Activated T-cell treated with anti-CD3 and anti-CD28 coated beads, Interleukin-2, amount 50 U/mL, for 4 hours (primary cell): ENCODE results near the gene UBASH3B. TPM values are rescaled to one million over a fixed set of nuclear protein-coding genes. Genes with fewer than 3 reads are reported as not detected.

Source experiments
- ATAC-seq, 2 donors: fragments of 200-7000 bp; cut with Tn5 transposase; one replicate each; pipeline ENCODE4 v1.10.0; 2021
- DNase-seq: peaks from one replicate; pipeline ENCODE4 v3.0.0-alpha.2; 2020
- H3K27me3 Mint-ChIP-seq: one replicate; pipeline ENCODE4 v1.8.0; 2021; ENCODE audit warnings: low read depth, mixed read lengths
- H3K36me3 Mint-ChIP-seq: one replicate; pipeline ENCODE4 v1.8.0; 2022; ENCODE audit warnings: mixed read lengths; ENCODE audit not compliant: insufficient read depth
- H3K4me1 Mint-ChIP-seq: one replicate; pipeline ENCODE4 v1.8.0; 2021; ENCODE audit warnings: low read depth, mixed read lengths
- H3K4me3 Mint-ChIP-seq: one replicate; pipeline ENCODE4 v1.8.0; 2021; ENCODE audit warnings: mild to moderate bottlenecking, moderate library complexity, mixed read lengths
- H3K9me3 Mint-ChIP-seq: one replicate; pipeline ENCODE4 v1.8.0; 2021; ENCODE audit warnings: mixed read lengths
- total RNA-seq, 3 donors: library from RNA; stranded (reverse); gene quantifications; one replicate each; pipeline ENCODE4 v1.2.1, GENCODE V29; 2021

Gene UBASH3B
- total RNA-seq, 3 donors from 2014 or later = 37.6 to 53.3 (median 39.9) TPM

- no peak for ATAC-seq
- H3K4me1 Mint-ChIP-seq = peaks cover 48% of the 10 kb centered on the region
- H3K4me3 Mint-ChIP-seq = no peak overlapping the region
- H3K9me3 Mint-ChIP-seq = no peaks in the 10 kb centered on the region
- H3K27me3 Mint-ChIP-seq = no peaks in the 10 kb centered on the region
- H3K36me3 Mint-ChIP-seq = peaks cover 3% of the 10 kb centered on the region
- DNase-seq = no peak
Observed at GRCh38 chr11:122678406-122678805, 22.9 kb downstream of the UBASH3B start.

GRCh38 chr11:122679466-122679865 lies 23.9 kb downstream of the UBASH3B start:
- Mint-ChIP-seq H3K36me3 (peaks cover 6% of the 10 kb centered on the region), H3K27me3 (no peaks in the 10 kb centered on the region), H3K4me1 (peaks cover 45% of the 10 kb centered on the region), H3K9me3 (no peaks in the 10 kb centered on the region), H3K4me3 (no peak overlapping the region)
- DNase-seq (no peak), ATAC-seq (no peak)

GRCh38 chr11:122681070-122681469 lies 25.5 kb downstream of the UBASH3B start:
- Mint-ChIP-seq H3K9me3 (no peaks in the 10 kb centered on the region), H3K4me1 (peaks cover 39% of the 10 kb centered on the region), H3K4me3 (no peak overlapping the region), H3K36me3 (peaks cover 6% of the 10 kb centered on the region), H3K27me3 (no peaks in the 10 kb centered on the region)
- ATAC-seq = no peak
- no peak for DNase-seq

DNA sequence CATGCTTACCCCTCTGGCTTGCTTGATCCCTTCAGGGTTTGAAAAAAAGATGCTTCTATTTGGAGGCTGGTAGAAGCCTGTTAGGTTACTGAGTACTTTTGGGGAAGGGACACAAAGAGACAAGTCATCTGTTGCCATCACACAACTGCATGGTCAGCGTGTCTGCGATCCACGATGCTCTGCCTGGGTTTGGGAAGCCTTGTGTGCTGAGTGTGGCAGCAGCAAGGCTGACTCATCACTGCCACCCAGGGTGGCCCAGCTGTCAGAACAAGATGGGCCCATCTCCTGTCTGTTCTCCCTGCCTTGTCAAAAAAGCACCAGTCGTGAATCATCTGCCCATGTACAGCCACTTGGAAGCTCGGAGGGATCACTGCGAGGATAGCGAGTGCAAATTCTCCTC lies 26.2 kb downstream of the UBASH3B start:
- DNase-seq (no peak), ATAC-seq (peak; percentile 48 to 62)
- Mint-ChIP-seq H3K36me3 (peaks cover 6% of the 10 kb centered on the region), H3K27me3 (no peaks in the 10 kb centered on the region), H3K4me1 (peaks cover 40% of the 10 kb centered on the region), H3K4me3 (no peak overlapping the region), H3K9me3 (no peaks in the 10 kb centered on the region)

GRCh38 chr11:122682464-122682863 lies 26.9 kb downstream of the UBASH3B start:
- no peak for DNase-seq

GRCh38 chr11:122685041-122685440 lies 29.5 kb downstream of the UBASH3B start:
- H3K9me3 Mint-ChIP-seq = no peaks in the 10 kb centered on the region
- DNase-seq (no peak), ATAC-seq (no peak)
- no peak overlapping the region for H3K4me3 Mint-ChIP-seq
- H3K36me3 Mint-ChIP-seq = peaks cover 6% of the 10 kb centered on the region
- no peaks in the 10 kb centered on the region for H3K27me3 Mint-ChIP-seq
- peaks cover 50% of the 10 kb centered on the region for H3K4me1 Mint-ChIP-seq

More at GRCh38 chr11:122682464-122682863, 26.9 kb downstream of the UBASH3B start:
- no peak for ATAC-seq
- H3K36me3 Mint-ChIP-seq = peaks cover 6% of the 10 kb centered on the region
- peaks cover 41% of the 10 kb centered on the region for H3K4me1 Mint-ChIP-seq
- no peaks in the 10 kb centered on the region for H3K27me3 Mint-ChIP-seq
- no peaks in the 10 kb centered on the region for H3K9me3 Mint-ChIP-seq
- H3K4me3 Mint-ChIP-seq = no peak overlapping the region

DNA sequence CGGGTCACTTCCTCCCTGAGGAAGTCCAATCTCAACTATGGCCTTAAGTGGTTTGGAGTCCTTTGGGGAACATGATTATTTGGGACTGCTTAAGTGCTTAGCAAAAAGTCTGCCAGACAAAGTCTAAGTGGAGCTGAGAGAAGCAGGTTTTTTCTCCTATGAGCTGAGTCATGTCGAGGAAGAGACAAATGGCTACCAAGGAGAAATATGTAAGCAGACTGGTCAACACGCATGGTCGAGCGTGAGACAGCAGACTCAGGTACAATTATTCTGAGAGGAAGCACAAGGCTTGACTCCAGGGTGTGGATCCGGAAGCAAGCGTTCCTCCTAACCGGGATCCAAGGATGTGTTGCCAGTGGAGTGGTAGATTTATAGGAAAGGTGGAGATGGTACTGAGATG lies 30.6 kb downstream of the UBASH3B start:
- Mint-ChIP-seq H3K36me3 (peaks cover 6% of the 10 kb centered on the region), H3K9me3 (no peaks in the 10 kb centered on the region), H3K27me3 (no peaks in the 10 kb centered on the region), H3K4me3 (no peak overlapping the region), H3K4me1 (peaks cover 57% of the 10 kb centered on the region)
- DNase-seq = no peak
- no peak for ATAC-seq

- H3K27me3 Mint-ChIP-seq = no peaks in the 10 kb centered on the region
- H3K4me3 Mint-ChIP-seq = peak overlapping the region; percentile 71
- H3K9me3 Mint-ChIP-seq = no peaks in the 10 kb centered on the region
- ATAC-seq = peak; percentile 33 to 39
- DNase-seq = no peak
- peaks cover 1% of the 10 kb centered on the region for H3K36me3 Mint-ChIP-seq
- peaks cover 75% of the 10 kb centered on the region for H3K4me1 Mint-ChIP-seq
Observed at GRCh38 chr11:122690384-122690783, 34.9 kb downstream of the UBASH3B start.

DNA sequence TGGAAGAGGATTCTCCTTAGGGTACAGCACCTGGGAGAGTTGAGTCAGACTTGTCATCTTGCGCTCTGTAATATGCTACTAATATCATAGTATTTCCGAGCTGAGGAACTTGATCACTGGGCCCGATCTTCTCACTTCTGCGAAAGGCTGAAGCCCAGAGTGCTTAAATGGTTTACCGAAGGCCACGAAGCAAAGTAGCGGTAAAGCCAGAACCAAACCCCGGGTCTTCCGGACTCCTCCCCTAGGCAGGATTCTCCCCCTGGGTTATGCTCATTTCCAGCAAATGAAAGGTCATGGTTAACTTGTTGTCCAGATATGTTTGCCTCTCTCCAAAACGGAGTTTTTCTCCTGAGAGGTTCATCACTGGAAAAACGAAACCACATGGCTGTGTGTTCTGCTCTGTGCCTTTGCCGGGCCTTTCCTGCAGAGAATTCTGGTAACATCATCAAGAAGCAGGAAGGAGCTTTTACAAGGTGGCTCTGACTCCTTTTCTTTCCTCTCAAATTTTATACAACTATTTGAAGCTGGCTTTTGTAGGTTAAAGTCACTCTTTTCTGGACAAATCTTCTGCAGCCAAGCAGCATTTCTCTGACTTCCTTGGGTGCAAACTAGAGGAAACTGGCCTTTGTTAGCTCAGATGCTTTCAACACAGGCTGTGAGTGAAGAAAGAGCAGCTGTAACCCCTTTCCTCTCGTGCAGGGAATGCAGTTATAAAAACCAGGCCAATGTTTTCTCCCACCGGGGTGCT lies 35.5 kb downstream of the UBASH3B start:
- Mint-ChIP-seq H3K4me3 (peak overlapping the region; percentile 71), H3K27me3 (no peaks in the 10 kb centered on the region), H3K36me3 (peaks cover 1% of the 10 kb centered on the region), H3K9me3 (no peaks in the 10 kb centered on the region), H3K4me1 (peaks cover 78% of the 10 kb centered on the region)
- no peak for DNase-seq
- ATAC-seq = peak; percentile 16 to 20

DNA sequence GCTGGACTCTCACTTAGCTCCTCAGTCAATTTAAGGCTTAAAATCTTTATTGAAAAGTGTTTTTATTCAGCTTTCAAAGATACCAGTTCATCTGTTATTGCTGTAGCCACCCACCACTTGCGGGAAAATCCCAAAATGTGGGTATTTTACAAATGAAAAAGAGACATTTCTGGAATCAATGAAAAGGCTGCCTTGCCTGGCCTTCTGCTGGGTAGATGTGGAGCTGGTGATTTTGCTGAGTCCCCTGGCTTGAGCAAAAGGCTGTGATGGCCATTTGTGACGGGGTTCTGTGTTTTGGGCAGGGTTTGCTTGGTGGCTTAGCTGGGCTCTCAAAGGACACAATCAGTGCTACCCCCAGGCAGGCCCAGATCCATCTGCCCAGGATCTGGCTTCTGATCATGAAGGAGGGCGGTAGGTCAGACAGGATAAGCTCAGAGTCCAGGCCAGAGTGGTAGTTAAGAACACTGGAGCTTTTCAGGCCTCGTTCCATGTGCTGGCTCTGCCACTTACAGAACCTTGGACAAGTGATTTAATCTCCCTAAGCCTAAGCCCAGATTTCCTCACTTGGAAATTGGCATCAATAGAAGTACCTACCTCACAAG lies 36.1 kb downstream of the UBASH3B start:
- Mint-ChIP-seq H3K9me3 (no peaks in the 10 kb centered on the region), H3K27me3 (no peaks in the 10 kb centered on the region), H3K4me1 (peaks cover 78% of the 10 kb centered on the region), H3K36me3 (peaks cover 1% of the 10 kb centered on the region), H3K4me3 (peak overlapping the region; percentile 71)
- DNase-seq (no peak), ATAC-seq (no peak)

DNA sequence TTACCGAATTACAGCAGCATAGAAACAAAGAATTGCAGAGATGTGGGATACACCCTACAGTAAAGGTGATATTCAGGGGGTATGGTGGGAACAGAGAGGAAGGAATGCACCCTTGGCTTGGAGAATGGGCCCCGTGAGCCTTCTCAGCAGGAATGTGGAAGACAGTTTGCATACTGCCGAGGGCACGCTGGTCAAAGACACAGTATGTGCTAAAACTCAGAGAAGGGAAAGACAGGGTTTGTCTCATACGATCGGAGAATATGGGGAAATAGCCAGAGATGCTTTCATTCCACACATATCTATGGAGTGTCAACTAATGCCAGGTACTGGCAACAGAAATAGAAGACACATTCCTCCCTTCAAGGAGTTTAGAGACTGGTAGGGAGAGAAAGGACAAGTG lies 36.9 kb downstream of the UBASH3B start:
- DNase-seq (no peak), ATAC-seq (no peak)
- Mint-ChIP-seq H3K9me3 (no peaks in the 10 kb centered on the region), H3K27me3 (no peaks in the 10 kb centered on the region), H3K4me1 (peaks cover 78% of the 10 kb centered on the region), H3K4me3 (no peak overlapping the region), H3K36me3 (peaks cover 1% of the 10 kb centered on the region)

DNA sequence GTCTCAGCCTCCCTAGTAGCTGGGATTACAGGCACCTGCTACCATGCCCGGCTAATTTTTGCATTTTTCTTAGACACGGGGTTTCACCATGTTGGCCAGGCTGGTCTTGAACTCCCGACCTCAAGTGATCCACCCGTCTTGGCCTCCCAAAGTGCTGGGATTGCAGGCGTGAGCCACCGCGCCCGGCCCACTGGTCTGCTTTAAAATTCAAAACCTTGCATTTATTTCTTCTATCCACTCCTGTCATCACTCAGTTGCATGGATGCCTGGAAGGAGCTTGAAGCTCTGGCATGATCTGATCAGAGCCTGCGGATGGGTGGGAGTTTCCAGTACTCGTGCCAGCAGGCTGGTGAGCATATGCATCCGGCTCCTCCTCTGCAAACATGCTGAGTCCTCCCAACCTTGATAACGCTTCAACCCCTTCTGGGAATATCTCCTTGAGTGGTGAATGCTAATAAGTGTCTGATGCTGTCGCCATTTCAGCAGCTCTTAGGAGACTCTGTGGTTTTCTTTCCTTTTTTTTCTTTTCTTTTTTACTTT lies 39.6 kb downstream of the UBASH3B start:
- no peaks in the 10 kb centered on the region for H3K27me3 Mint-ChIP-seq
- no peak for DNase-seq
- H3K36me3 Mint-ChIP-seq = peaks cover 1% of the 10 kb centered on the region
- H3K4me3 Mint-ChIP-seq = no peak overlapping the region
- H3K9me3 Mint-ChIP-seq = no peaks in the 10 kb centered on the region
- no peak for ATAC-seq
- H3K4me1 Mint-ChIP-seq = peaks cover 90% of the 10 kb centered on the region

DNA sequence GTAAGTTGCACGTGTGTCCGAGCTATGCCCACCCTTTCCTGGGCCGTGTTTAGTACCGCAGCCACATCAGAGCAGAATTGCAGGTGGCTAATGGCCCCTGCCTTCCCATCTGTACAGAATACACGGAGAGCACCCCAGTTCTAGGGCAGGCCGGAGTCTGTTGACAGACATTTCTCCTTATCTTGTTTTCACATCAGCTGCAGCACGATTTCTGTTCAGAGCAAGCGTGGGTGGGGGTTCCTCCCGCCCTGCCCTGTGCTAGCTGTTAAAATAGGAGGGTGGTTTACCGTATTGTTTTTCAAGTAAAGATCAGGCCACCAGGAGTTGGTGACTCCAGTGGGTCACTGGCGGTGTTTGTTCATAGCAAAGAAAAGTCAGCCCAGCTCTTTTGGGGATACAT lies 41.1 kb downstream of the UBASH3B start:
- H3K9me3 Mint-ChIP-seq = no peaks in the 10 kb centered on the region
- no peaks in the 10 kb centered on the region for H3K27me3 Mint-ChIP-seq
- DNase-seq (peak; percentile 62), ATAC-seq (peak; percentile 82 to 91)
- H3K4me3 Mint-ChIP-seq = peak overlapping the region; percentile 67
- H3K36me3 Mint-ChIP-seq = peaks cover 1% of the 10 kb centered on the region
- H3K4me1 Mint-ChIP-seq = peaks cover 91% of the 10 kb centered on the region

- ATAC-seq = peak; percentile 60 to 67
- Mint-ChIP-seq H3K27me3 (no peaks in the 10 kb centered on the region), H3K4me1 (peaks cover 87% of the 10 kb centered on the region), H3K9me3 (no peaks in the 10 kb centered on the region), H3K4me3 (peak overlapping the region; percentile 67), H3K36me3 (peaks cover 6% of the 10 kb centered on the region)
- DNase-seq = no peak
Observed at GRCh38 chr11:122697636-122698167, 42.2 kb downstream of the UBASH3B start.

- Mint-ChIP-seq H3K4me3 (no peak overlapping the region), H3K27me3 (no peaks in the 10 kb centered on the region), H3K36me3 (peaks cover 8% of the 10 kb centered on the region), H3K9me3 (no peaks in the 10 kb centered on the region), H3K4me1 (peaks cover 81% of the 10 kb centered on the region)
- no peak for ATAC-seq
- no peak for DNase-seq
Observed at GRCh38 chr11:122698392-122698791, 42.9 kb downstream of the UBASH3B start.
